Left lung (tissue), 10 donors: ENCODE data around the gene MUSK. TPM values are rescaled to one million over a fixed set of nuclear protein-coding genes. Genes with fewer than 3 reads are reported as not detected.

ENCODE experiments used
- ATAC-seq: fragments of 200-7000 bp; cut with Tn5 transposase; one replicate; pipeline ENCODE4 v1.9.1; 2020; ENCODE audit warnings: moderate library complexity
- DNase-seq, 4 donors: peaks; one replicate each; pipeline ENCODE4 v3.0.0-alpha.2; 2013 to 2020
- H3K27ac ChIP-seq, 2 donors: fragments of 200-600 bp; sonication (generic) in 1 of 2; one replicate each; pipeline versions ENCODE4 v1.5.0 to v1.8.0; 2020 to 2021
- H3K27me3 ChIP-seq, 2 donors: fragments of 200-600 bp; sonication (generic) in 1 of 2; one replicate each; pipeline versions ENCODE4 v1.5.0 to v1.8.0; 2020 to 2021
- H3K36me3 ChIP-seq, 2 donors: fragments of 200-600 bp; sonication (generic) in 1 of 2; one replicate each; pipeline versions ENCODE4 v1.5.0 to v1.8.0; 2020 to 2021
- H3K4me1 ChIP-seq, 2 donors: fragments of 200-600 bp; one replicate each; pipeline ENCODE4 v1.8.0; 2021
- H3K4me3 ChIP-seq, 2 donors: fragments of 200-600 bp; sonication (generic) in 1 of 2; one replicate each; pipeline versions ENCODE4 v1.5.0 to v1.8.0; 2020 to 2021; ENCODE audit warnings: mild to moderate bottlenecking in 1 of 2
- H3K9me3 ChIP-seq, 2 donors: fragments of 200-600 bp; sonication (generic) in 1 of 2; one replicate each; pipeline versions ENCODE4 v1.5.0 to v1.8.0; 2020 to 2021
- intact Hi-C, 2 donors: fragments of 100-400 bp; cut with DNase I; formaldehyde crosslinking; loops; one replicate each; pipeline versions ENCODE4 v1.11.2 to v1.14.2; 2022
- polyA plus RNA-seq, 6 donors: library from polyadenylated mRNA; unstranded; fragments of 120-200 nt; gene quantifications; one replicate each; pipeline ENCODE4 v1.2.1, GENCODE V29; 2013; ENCODE audit not compliant: insufficient read length in 6 of 6
- total RNA-seq, 2 donors: library from RNA; stranded (reverse); fragmentation: NEBNext Ultra II Directional; extraction: Animal tissue kit (Norgen Biotek cat#: 25700); gene quantifications; one replicate each; pipeline ENCODE4 v1.2.1, GENCODE V29; 2021
- TF ChIP-seq, protein P1 (sequence below), 2 donors: fragments of 200-600 bp; sonication (generic) in 1 of 2; IDR thresholded peaks; one replicate each; pipeline versions ENCODE4 v1.5.0 to v1.8.0; 2021; ENCODE audit warnings: antibody characterized with exemption in 2 of 2
- donor health status: DM: no; HTN: yes; CAD: no.
- donor health status: DM: no; HTN: no; CAD: no.

Gene MUSK
- total and polyA plus RNA-seq, 8 donors, result 0.33 to 1.1 (median 0.73) TPM

GRCh38 chr9:110765926-110766325 lies 97.3 kb downstream of the MUSK start:
- ATAC-seq (no peak), DNase-seq (no peak)
- Histone ChIP-seq H3K9me3 (no peaks in the 10 kb centered on the region), H3K4me3 (no peak overlapping the region), H3K4me1 (no peaks in the 10 kb centered on the region), H3K27ac (no peak overlapping the region), H3K27me3 (no peaks in the 10 kb centered on the region), H3K36me3 (no peaks in the 10 kb centered on the region)
- intact Hi-C loops, result no loop called here
- TF ChIP-seq, protein P1, sequence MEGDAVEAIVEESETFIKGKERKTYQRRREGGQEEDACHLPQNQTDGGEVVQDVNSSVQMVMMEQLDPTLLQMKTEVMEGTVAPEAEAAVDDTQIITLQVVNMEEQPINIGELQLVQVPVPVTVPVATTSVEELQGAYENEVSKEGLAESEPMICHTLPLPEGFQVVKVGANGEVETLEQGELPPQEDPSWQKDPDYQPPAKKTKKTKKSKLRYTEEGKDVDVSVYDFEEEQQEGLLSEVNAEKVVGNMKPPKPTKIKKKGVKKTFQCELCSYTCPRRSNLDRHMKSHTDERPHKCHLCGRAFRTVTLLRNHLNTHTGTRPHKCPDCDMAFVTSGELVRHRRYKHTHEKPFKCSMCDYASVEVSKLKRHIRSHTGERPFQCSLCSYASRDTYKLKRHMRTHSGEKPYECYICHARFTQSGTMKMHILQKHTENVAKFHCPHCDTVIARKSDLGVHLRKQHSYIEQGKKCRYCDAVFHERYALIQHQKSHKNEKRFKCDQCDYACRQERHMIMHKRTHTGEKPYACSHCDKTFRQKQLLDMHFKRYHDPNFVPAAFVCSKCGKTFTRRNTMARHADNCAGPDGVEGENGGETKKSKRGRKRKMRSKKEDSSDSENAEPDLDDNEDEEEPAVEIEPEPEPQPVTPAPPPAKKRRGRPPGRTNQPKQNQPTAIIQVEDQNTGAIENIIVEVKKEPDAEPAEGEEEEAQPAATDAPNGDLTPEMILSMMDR (IDR thresholded peaks at IDR 0.05), result no peak

DNA sequence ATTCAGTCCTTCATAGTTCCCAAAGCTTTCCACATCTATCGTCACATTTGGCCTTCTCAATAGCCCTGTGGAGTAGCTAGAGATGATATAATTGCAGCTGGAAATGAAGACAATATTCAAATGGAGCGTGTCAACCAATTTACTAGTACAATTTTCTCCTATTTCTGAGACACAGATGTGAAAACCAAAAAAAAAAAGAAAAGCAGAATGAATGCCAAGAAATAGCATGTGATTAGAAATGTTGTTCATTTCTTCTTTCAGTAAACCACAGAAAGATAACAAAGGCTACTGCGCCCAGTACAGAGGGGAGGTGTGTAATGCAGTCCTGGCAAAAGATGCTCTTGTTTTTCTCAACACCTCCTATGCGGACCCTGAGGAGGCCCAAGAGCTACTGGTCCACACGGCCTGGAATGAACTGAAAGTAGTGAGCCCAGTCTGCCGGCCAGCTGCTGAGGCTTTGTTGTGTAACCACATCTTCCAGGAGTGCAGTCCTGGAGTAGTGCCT lies 99.0 kb downstream of the MUSK start:
- no peak overlapping the region for H3K27ac ChIP-seq
- ATAC-seq, result peak; percentile 50
- no peaks in the 10 kb centered on the region for H3K36me3 ChIP-seq
- H3K4me1 ChIP-seq, result no peaks in the 10 kb centered on the region
- no peaks in the 10 kb centered on the region for H3K9me3 ChIP-seq
- no peaks in the 10 kb centered on the region for H3K27me3 ChIP-seq
- TF ChIP-seq, protein P1 (IDR thresholded peaks at IDR 0.05), result no peak
- DNase-seq, result no peak
- intact Hi-C loops, result no loop called here
- H3K4me3 ChIP-seq, result no peak overlapping the region

- intact Hi-C loops, result no loop called here
- Histone ChIP-seq H3K27ac (no peak overlapping the region), H3K4me1 (no peaks in the 10 kb centered on the region), H3K4me3 (no peak overlapping the region), H3K9me3 (no peaks in the 10 kb centered on the region), H3K27me3 (no peaks in the 10 kb centered on the region), H3K36me3 (no peaks in the 10 kb centered on the region)
- TF ChIP-seq, protein P1 (IDR thresholded peaks at IDR 0.05), result no peak
- no peak for ATAC-seq
- no peak for DNase-seq
Observed at GRCh38 chr9:110768886-110769285, 100.3 kb downstream of the MUSK start.

GRCh38 chr9:110769667-110770066 lies 101.1 kb downstream of the MUSK start:
- no peak overlapping the region for H3K4me3 ChIP-seq
- H3K9me3 ChIP-seq, result no peaks in the 10 kb centered on the region
- TF ChIP-seq, protein P1 (IDR thresholded peaks at IDR 0.05), result no peak
- H3K4me1 ChIP-seq, result no peaks in the 10 kb centered on the region
- DNase-seq, result no peak
- no peaks in the 10 kb centered on the region for H3K27me3 ChIP-seq
- no peaks in the 10 kb centered on the region for H3K36me3 ChIP-seq
- no peak overlapping the region for H3K27ac ChIP-seq
- intact Hi-C loops, result no loop called here
- ATAC-seq, result no peak

DNA sequence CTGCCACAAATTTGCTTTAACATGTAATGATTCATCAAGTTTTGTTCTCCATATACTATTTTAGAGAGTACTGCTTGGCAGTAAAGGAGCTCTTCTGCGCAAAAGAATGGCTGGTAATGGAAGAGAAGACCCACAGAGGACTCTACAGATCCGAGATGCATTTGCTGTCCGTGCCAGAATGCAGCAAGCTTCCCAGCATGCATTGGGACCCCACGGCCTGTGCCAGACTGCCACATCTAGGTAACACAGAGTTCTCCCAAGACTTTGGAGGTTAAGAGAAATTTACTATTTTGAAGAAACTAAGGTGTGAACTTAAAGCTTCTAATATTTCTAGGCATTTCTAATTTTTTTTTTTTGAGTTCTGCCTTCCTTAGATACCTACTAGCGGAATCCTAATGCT lies 107.1 kb downstream of the MUSK start:
- Histone ChIP-seq H3K27me3 (no peaks in the 10 kb centered on the region), H3K9me3 (no peaks in the 10 kb centered on the region), H3K4me3 (no peak overlapping the region), H3K36me3 (no peaks in the 10 kb centered on the region), H3K27ac (no peak overlapping the region), H3K4me1 (no peaks in the 10 kb centered on the region)
- DNase-seq (no peak), ATAC-seq (no peak)
- TF ChIP-seq, protein P1 (IDR thresholded peaks at IDR 0.05), result no peak
- intact Hi-C loops, result no loop called here
